ENCODE data around the gene PHACTR1.

GRCh38 chr6:13228264-13229204 is 512.0 kb downstream of the PHACTR1 start:
- TF ChIP-seq CTCF (IDR thresholded peaks at IDR 0.05), result no peak
- no peak for TF ChIP-seq POLR2A (IDR thresholded peaks at IDR 0.05)

Measured in lower leg skin (tissue), 3 donors.